ENCODE results near the gene RAB3IL1. TPM values are rescaled to one million over a fixed set of nuclear protein-coding genes. Genes with fewer than 3 reads are reported as not detected.

The RAB3IL1 gene
- polyA plus RNA-seq, 3 donors = 0.13 TPM; not detected in 2

- Histone ChIP-seq H3K9ac (ENCODE audit: insufficient read depth, low read length, poor library complexity, severe bottlenecking) (no peak overlapping the region), H3K79me2 (ENCODE audit: insufficient read depth, low read length) (no peaks in the 10 kb centered on the region), H3K36me3 (replicated peaks in 1 of 2; ENCODE audit: control insufficient read depth in 1 of 2, insufficient read depth in 2 of 2, low read length in 2 of 2) (no peaks in the 10 kb centered on the region), H3K4me3 (replicated peaks in 1 of 3; ENCODE audit: low read depth in 2 of 3, low read length in 3 of 3) (no peak overlapping the region), H2AFZ (ENCODE audit: insufficient read depth, low read depth, low read length, poor library complexity, severe bottlenecking) (no peak overlapping the region), H3K4me1 (ENCODE audit: control insufficient read depth in 1 of 2, insufficient read depth in 2 of 2, low read length in 2 of 2) (peaks cover 29 to 32% of the 10 kb centered on the region in 2 donors), H4K20me1 (ENCODE audit: insufficient read depth, low read length) (no peaks in the 10 kb centered on the region), H3K27me3 (ENCODE audit: control insufficient read depth in 2 of 2, insufficient read depth in 2 of 2, low read length in 2 of 2) (no peaks in the 10 kb centered on the region), H3K9me3 (replicated peaks in 1 of 2; ENCODE audit: control insufficient read depth in 1 of 2, insufficient read depth in 1 of 2, low read length in 2 of 2) (no peaks in the 10 kb centered on the region), H3K27ac (ENCODE audit: low read depth in 1 of 2, low read length in 2 of 2) (no peak overlapping the region), H3K4me2 (replicated peaks; ENCODE audit: extremely low read depth, low read length, poor library complexity, severe bottlenecking) (no peak overlapping the region)
- Mint-ChIP-seq H3K36me3 (no peaks in the 10 kb centered on the region), H3K9me3 (peaks cover 0 to 3% (median 0%) of the 10 kb centered on the region in 7 donors), H3K27ac (no peak overlapping the region), H3K4me1 (peaks cover 19% of the 10 kb centered on the region), H3K4me3 (no peak overlapping the region), H3K27me3 (ENCODE audit: low read depth in 3 of 3) (peaks cover 5 to 14% (median 11%) of the 10 kb centered on the region in 3 donors)
- no peak for DNase-seq
- no CpG with 5 or more reads among the region's 2 CpGs for WGBS (ENCODE audit: insufficient coverage)
- TF ChIP-seq CTCF (IDR thresholded peaks at IDR 0.05) = no peak
- intact Hi-C loops (cut with micrococcal nuclease) = no loop called here
Measured at GRCh38 chr11:61925736-61926135, 8.4 kb upstream of the RAB3IL1 start.

- Mint-ChIP-seq H3K4me3 (no peak overlapping the region), H3K27ac (no peak overlapping the region), H3K4me1 (peaks cover 19% of the 10 kb centered on the region), H3K9me3 (peaks cover 0 to 3% (median 0%) of the 10 kb centered on the region in 7 donors), H3K36me3 (no peaks in the 10 kb centered on the region), H3K27me3 (ENCODE audit: low read depth in 3 of 3) (peaks cover 8 to 22% (median 20%) of the 10 kb centered on the region in 3 donors)
- Histone ChIP-seq H4K20me1 (ENCODE audit: insufficient read depth, low read length) (no peaks in the 10 kb centered on the region), H2AFZ (ENCODE audit: insufficient read depth, low read depth, low read length, poor library complexity, severe bottlenecking) (no peak overlapping the region), H3K4me2 (replicated peaks; ENCODE audit: extremely low read depth, low read length, poor library complexity, severe bottlenecking) (no peak overlapping the region), H3K36me3 (replicated peaks in 1 of 2; ENCODE audit: control insufficient read depth in 1 of 2, insufficient read depth in 2 of 2, low read length in 2 of 2) (no peaks in the 10 kb centered on the region), H3K9me3 (replicated peaks in 1 of 2; ENCODE audit: control insufficient read depth in 1 of 2, insufficient read depth in 1 of 2, low read length in 2 of 2) (no peaks in the 10 kb centered on the region), H3K79me2 (ENCODE audit: insufficient read depth, low read length) (no peaks in the 10 kb centered on the region), H3K4me1 (ENCODE audit: control insufficient read depth in 1 of 2, insufficient read depth in 2 of 2, low read length in 2 of 2) (peaks cover 32% of the 10 kb centered on the region in 2 donors), H3K4me3 (replicated peaks in 1 of 3; ENCODE audit: low read depth in 2 of 3, low read length in 3 of 3) (no peak overlapping the region), H3K27ac (ENCODE audit: low read depth in 1 of 2, low read length in 2 of 2) (no peak overlapping the region), H3K9ac (ENCODE audit: insufficient read depth, low read length, poor library complexity, severe bottlenecking) (no peak overlapping the region), H3K27me3 (ENCODE audit: control insufficient read depth in 2 of 2, insufficient read depth in 2 of 2, low read length in 2 of 2) (peaks cover 0 to 7% of the 10 kb centered on the region in 2 donors)
- DNase-seq = no peak
- intact Hi-C loops (cut with micrococcal nuclease) = no loop called here
- TF ChIP-seq CTCF (IDR thresholded peaks at IDR 0.05) = no peak
- whole genome bisulfite sequencing (ENCODE audit: insufficient coverage) = 83% methylated on average over 4 of the region's 6 CpGs
Measured at GRCh38 chr11:61924064-61924455, 6.7 kb upstream of the RAB3IL1 start.
